Testis (tissue), 3 donors: ENCODE results near the gene RAB17. TPM values are rescaled to one million over a fixed set of nuclear protein-coding genes. Genes with fewer than 3 reads are reported as not detected.

ENCODE experiments used
- DNase-seq: peaks from one replicate; pipeline ENCODE4 v3.0.0-alpha.2; 2019
- H3K27ac ChIP-seq, 2 donors: fragments of 200-600 bp; sonication (generic); one replicate each; pipeline ENCODE4 v1.5.1; 2019
- H3K27me3 ChIP-seq: fragments of 200-600 bp; sonication (generic); one replicate; pipeline ENCODE4 v1.5.1; 2019
- H3K36me3 ChIP-seq: fragments of 200-600 bp; sonication (generic); one replicate; pipeline ENCODE4 v1.5.1; 2017; ENCODE audit warnings: low read depth; ENCODE audit errors: missing control alignments
- H3K4me1 ChIP-seq: fragments of 200-600 bp; sonication (generic); one replicate; pipeline ENCODE4 v1.5.1; 2019
- H3K4me3 ChIP-seq, 2 donors: fragments of 200-600 bp; sonication (generic); one replicate each; pipeline ENCODE4 v1.5.1; 2017 to 2019
- H3K9me3 ChIP-seq: fragments of 200-600 bp; sonication (generic); one replicate; pipeline ENCODE4 v1.5.1; 2017
- POLR2A ChIP-seq: fragments of 450-650 bp; IDR thresholded peaks from one replicate; pipeline ENCODE4 v1.6.1; 2017; ENCODE audit warnings: antibody characterized with exemption, mild to moderate bottlenecking, moderate library complexity
- WGBS, 2 donors: methylation state at CpG; one replicate each; pipeline ENCODE4 v1.1.5; 2018; 5-methylcytosine and 5-hydroxymethylcytosine counted together
- intact Hi-C: fragments of 100-400 bp; cut with DNase I; formaldehyde crosslinking; loops from one replicate; pipeline ENCODE4 v1.15.1; 2023; ENCODE audit warnings: low total_unique reads
- polyA plus RNA-seq: library from polyadenylated mRNA; stranded (reverse); fragments of 350-450 nt; fragmentation: Illumina TruSeq; extraction: RNeasy Lipid Tissue Mini Kit (QIAGEN cat#74804); gene quantifications from one replicate; pipeline ENCODE4 v1.2.3, GENCODE V29; 2014; ENCODE audit warnings: low read depth, low replicate concordance; ENCODE audit not compliant: insufficient read depth
- total RNA-seq, 2 donors: library from RNA; depleted of rRNA; stranded (reverse); fragments of >200 nt; gene quantifications; one replicate each; pipeline ENCODE4 v1.2.3, GENCODE V29; 2016
- TF ChIP-seq, protein P1 (sequence below), 3 experiments: fragments of 450-650 bp in 2 of 3; fragments of 200-600 bp in 1 of 3; sonication (generic) in 1 of 3; IDR thresholded peaks; one replicate each; pipeline ENCODE4 v1.5.1; 2016 to 2019; ENCODE audit warnings: antibody characterized with exemption in 3 of 3, mild to moderate bottlenecking in 2 of 3, moderate library complexity in 1 of 3

Gene RAB17
- total and polyA plus RNA-seq, 3 donors from 2014 or later: 3.2 to 6.3 (median 3.2) TPM

DNA sequence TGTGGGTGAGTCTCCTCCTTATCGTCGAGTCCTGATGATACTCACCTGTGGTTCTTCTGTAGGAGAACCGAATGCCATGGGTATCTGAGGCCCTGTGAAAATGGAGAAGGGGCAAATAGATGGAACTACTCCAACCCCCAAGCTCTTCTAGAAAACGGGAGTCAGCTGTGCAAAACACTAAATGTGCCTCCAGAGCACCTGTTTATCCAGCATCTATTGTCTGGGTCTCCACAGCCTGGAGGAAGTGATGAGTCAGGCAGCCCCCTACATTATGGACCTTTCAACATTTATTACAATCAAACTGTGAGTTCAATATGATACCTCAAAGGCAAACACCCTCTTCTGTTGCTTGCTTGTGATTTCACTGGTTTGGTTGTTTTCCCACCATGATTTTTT lies 27.1 kb upstream of the RAB17 start:
- Histone ChIP-seq H3K4me3 (no peak overlapping the region), H3K9me3 (no peaks in the 10 kb centered on the region), H3K36me3 (no peaks in the 10 kb centered on the region), H3K27me3 (no peaks in the 10 kb centered on the region), H3K4me1 (peaks cover 26% of the 10 kb centered on the region), H3K27ac (peak overlapping the region; percentile 41 to 77)
- intact Hi-C loops: no loop called here
- 63% methylated on average over 4 of the region's 4 CpGs for WGBS, 2 donors
- DNase-seq: no peak
- TF ChIP-seq POLR2A: no peak
- TF ChIP-seq, protein P1, sequence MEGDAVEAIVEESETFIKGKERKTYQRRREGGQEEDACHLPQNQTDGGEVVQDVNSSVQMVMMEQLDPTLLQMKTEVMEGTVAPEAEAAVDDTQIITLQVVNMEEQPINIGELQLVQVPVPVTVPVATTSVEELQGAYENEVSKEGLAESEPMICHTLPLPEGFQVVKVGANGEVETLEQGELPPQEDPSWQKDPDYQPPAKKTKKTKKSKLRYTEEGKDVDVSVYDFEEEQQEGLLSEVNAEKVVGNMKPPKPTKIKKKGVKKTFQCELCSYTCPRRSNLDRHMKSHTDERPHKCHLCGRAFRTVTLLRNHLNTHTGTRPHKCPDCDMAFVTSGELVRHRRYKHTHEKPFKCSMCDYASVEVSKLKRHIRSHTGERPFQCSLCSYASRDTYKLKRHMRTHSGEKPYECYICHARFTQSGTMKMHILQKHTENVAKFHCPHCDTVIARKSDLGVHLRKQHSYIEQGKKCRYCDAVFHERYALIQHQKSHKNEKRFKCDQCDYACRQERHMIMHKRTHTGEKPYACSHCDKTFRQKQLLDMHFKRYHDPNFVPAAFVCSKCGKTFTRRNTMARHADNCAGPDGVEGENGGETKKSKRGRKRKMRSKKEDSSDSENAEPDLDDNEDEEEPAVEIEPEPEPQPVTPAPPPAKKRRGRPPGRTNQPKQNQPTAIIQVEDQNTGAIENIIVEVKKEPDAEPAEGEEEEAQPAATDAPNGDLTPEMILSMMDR (IDR thresholded peaks at IDR 0.05): no peak

DNA sequence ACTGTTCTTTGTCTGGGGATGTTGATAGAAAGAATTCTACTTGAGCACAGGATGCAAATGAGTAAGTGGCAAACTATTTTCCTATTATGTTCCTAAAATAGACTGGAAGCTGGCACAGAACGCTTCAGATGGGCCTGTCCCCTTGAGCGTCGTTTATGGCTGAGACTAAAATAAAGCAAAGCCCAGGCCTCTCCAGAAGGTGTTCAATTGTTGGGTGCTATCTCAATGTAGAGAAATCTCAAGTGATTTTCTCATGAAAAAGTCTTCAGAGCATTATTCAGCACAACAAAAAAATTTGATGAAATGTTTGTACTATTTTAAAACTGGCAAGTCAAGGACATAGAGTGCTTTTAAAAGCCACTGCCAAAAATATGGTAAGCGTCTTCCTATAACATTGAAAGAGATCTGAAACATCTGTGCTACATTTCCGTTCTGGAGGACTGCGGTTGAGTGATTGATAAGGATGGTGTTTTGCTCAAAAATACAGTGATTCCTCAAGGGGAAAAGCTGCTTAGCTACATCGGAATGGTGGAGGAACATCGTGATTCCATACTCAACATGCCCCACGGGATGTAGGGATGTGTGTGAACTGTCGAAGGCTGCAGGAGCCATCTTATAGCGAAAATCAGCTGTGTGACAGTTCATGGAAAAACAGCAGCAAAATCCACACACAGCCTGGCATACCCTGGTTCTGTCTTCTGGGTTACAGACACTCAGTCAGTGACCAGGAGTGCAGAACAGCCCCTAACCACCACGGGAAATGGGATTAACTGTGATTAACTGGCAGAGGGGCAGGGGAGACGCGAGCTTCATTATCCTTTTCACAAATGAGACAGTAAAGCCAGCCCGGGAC lies 26.4 kb upstream of the RAB17 start:
- WGBS, 2 donors: 48 to 52% methylated on average over 15 of the region's 15 CpGs
- Histone ChIP-seq H3K27me3 (no peaks in the 10 kb centered on the region), H3K4me3 (no peak overlapping the region), H3K27ac (peak overlapping the region; percentile 41 to 77), H3K4me1 (peaks cover 26% of the 10 kb centered on the region), H3K9me3 (no peaks in the 10 kb centered on the region), H3K36me3 (no peaks in the 10 kb centered on the region)
- intact Hi-C loops: no loop called here
- no peak for DNase-seq
- TF ChIP-seq POLR2A: no peak
- TF ChIP-seq, protein P1 (IDR thresholded peaks at IDR 0.05): no peak

DNA sequence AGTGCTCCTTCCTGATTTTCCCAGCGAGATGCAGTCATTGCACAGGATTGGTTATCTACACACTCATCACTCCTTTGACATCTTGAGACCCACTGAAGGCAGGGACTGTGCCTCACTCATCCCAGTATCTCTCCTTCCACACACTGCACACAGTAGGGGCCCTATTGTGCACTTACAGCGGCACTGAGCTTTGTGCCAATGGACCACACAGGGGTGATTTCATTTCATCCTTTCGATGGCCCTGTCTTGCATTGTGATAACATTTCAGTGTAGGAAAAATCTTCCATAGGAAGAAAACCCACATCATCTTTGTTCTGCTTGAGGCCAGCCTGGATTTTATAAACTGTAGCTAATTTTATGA lies 25.8 kb upstream of the RAB17 start:
- no peaks in the 10 kb centered on the region for H3K27me3 ChIP-seq
- intact Hi-C loops: no loop called here
- no peak for TF ChIP-seq POLR2A
- TF ChIP-seq, protein P1 (IDR thresholded peaks at IDR 0.05): no peak
- no peak for DNase-seq
- peak overlapping the region; percentile 56 to 77 for H3K27ac ChIP-seq
- no peaks in the 10 kb centered on the region for H3K36me3 ChIP-seq
- H3K4me1 ChIP-seq: peaks cover 26% of the 10 kb centered on the region
- 47 to 52% methylated on average over 3 of the region's 3 CpGs for WGBS, 2 donors
- H3K9me3 ChIP-seq: no peaks in the 10 kb centered on the region
- no peak overlapping the region for H3K4me3 ChIP-seq

DNA sequence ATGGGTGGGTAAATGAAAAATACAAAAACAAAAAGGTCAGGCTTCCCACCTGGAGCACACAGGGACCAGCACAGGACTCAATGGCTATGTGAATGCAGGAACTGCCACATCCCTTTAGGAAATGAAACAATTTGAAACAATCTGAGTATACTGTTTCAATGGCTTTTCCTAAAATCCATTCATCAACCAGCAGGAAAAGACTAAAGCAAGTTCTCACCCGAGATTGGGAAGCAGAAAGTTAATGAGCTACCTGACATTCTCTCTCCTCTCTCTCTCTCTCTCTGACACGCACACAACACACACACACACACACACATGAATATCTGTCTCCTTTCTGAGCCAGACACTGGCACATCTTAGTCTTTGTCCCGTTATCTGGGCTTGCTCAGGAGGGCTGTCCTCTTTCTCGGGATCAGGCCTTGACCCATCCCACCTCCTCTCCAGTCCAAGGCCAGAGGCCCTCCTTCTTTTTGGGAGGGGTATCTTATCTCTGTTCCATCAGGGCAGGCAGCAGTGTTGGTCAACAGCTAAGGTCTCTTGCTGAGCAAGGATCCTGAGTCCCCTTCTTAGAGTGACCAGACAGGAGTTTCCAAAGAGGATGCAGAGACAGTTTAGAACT lies 25.2 kb upstream of the RAB17 start:
- Histone ChIP-seq H3K27me3 (no peaks in the 10 kb centered on the region), H3K36me3 (no peaks in the 10 kb centered on the region), H3K4me3 (no peak overlapping the region), H3K27ac (peak overlapping the region; percentile 56 to 77), H3K9me3 (no peaks in the 10 kb centered on the region), H3K4me1 (peaks cover 26% of the 10 kb centered on the region)
- DNase-seq: no peak
- WGBS, 2 donors: 45 to 46% methylated on average over 4 of the region's 4 CpGs
- no peak for TF ChIP-seq POLR2A
- TF ChIP-seq, protein P1 (IDR thresholded peaks at IDR 0.05): no peak
- intact Hi-C loops: no loop called here
